ENCODE measurements around the gene BYSL. TPM values are rescaled to one million over a fixed set of nuclear protein-coding genes. Genes with fewer than 3 reads are reported as not detected.

The BYSL gene
- total and polyA plus RNA-seq, 9 of the 15 experiments (the other 6 are each of a cell fraction or from before 2014, with no cell fraction given) = 22.2 to 92.3 (median 53.4) TPM

DNA sequence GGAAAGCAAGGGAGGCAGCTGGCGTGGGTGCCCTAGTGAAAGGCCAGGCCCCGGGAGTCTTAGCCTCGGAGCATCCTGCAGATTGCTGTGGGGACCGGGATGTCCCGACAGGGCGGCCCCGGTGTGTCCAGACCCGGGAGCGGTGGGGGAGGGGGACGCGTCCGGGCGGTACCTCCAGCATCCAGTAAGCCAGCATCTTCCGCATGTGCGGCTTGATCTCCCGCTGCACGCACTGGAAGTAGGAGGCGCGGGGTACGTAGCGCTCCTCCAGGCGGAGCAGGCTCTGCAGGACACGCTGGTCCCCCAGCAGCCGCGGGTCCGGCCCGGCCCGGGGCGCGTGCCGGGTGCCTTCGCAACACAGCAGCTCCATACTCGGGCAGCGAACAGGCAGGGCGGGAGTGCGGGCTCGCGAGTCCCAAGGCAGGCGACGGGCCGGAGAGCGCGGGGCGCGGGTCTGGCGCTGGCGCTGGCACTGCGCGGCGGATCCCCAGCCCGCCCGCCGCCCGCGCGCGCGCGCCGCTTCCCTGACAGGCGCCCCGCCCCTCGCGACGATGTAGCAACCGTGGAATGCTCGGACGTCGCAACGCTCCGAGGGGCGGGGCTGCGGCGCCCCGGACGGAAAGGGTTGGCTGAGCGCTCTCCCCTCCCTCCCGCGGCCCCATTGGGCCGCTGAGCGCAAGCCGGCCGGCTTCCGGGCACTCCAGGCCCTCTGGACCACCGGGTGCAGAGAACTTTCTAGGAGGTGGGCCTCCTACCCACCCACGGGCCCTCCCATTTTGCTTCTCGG, 20.2 kb downstream of the BYSL start, which contains the start of gene CCND3 (continued):
- TF ChIP-seq ZNF197 (CRISPR knock-in tag; IDR thresholded peaks at IDR 0.05; ENCODE audit: low read depth) (0 out of 2 replicates have a peak, but pooled peaks have one; percentile 39), ELF2 (CRISPR knock-in tag; IDR thresholded peaks at IDR 0.05) (0 out of 2 replicates have a peak, but pooled peaks have one; percentile 65), U2AF2 (optimal IDR thresholded peaks at IDR 0.05; ENCODE audit: low read depth, low read length) (no peak), PCBP1 (IDR thresholded peaks at IDR 0.05; ENCODE audit: low read depth, low read length, poor library complexity, severe bottlenecking) (peak; percentile 79), CEBPB (tag; IDR thresholded peaks at IDR 0.05) (peak; percentile 82), ZNF551 (CRISPR knock-in tag; IDR thresholded peaks at IDR 0.05) (no peak), CHD2 (IDR thresholded peaks at IDR 0.05; ENCODE audit: low read depth, low read length) (0 out of 2 replicates have a peak, but pooled peaks have one; percentile 18), TEAD2 (tag; IDR thresholded peaks at IDR 0.05) (no peak), POLR2AphosphoS5 (IDR thresholded peaks at IDR 0.05; ENCODE audit: control insufficient read depth, insufficient read depth, low read depth, low read length) (peak; percentile 66), HCFC1 (IDR thresholded peaks at IDR 0.05; ENCODE audit: low read depth, low read length) (0 out of 2 replicates have a peak, but pooled peaks have one; percentile 4), ZNF224 (CRISPR knock-in tag; IDR thresholded peaks at IDR 0.05) (0 out of 2 replicates have a peak, but pooled peaks have one; percentile 6), HDGF (IDR thresholded peaks at IDR 0.05) (no peak), ETS2 (tag; IDR thresholded peaks at IDR 0.05; ENCODE audit: borderline replicate concordance, poor library complexity, severe bottlenecking) (no peak), SUPT5H (IDR thresholded peaks at IDR 0.05) (peak; percentile 66; the same call in 1 of the 2 replicates), KAT8 (IDR thresholded peaks at IDR 0.05; ENCODE audit: low read depth) (no peak), L3MBTL2 (IDR thresholded peaks at IDR 0.05) (peak; percentile 73; the same call in 1 of the 2 replicates), KLF13 (tag; IDR thresholded peaks at IDR 0.05; ENCODE audit: borderline replicate concordance, low read depth) (peak; percentile 13; the same call in 1 of the 2 replicates), CREB1 (IDR thresholded peaks at IDR 0.05) (peak; percentile 43; the same call in 1 of the 2 replicates), CREB1 (CRISPR knock-in tag; IDR thresholded peaks at IDR 0.05) (peak; percentile 61; the same call in 1 of the 2 replicates)
- TF ChIP-seq, protein P1, sequence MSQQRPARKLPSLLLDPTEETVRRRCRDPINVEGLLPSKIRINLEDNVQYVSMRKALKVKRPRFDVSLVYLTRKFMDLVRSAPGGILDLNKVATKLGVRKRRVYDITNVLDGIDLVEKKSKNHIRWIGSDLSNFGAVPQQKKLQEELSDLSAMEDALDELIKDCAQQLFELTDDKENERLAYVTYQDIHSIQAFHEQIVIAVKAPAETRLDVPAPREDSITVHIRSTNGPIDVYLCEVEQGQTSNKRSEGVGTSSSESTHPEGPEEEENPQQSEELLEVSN (IDR thresholded peaks at IDR 0.05; ENCODE audit: borderline replicate concordance in 1 of 2, extremely low read depth in 1 of 2, insufficient read depth in 1 of 2, insufficient read length in 1 of 2, low read depth in 1 of 2, low read length in 1 of 2, poor library complexity in 1 of 2, severe bottlenecking in 1 of 2) = peak; percentile 46 to 83
- TF ChIP-seq, protein P2, sequence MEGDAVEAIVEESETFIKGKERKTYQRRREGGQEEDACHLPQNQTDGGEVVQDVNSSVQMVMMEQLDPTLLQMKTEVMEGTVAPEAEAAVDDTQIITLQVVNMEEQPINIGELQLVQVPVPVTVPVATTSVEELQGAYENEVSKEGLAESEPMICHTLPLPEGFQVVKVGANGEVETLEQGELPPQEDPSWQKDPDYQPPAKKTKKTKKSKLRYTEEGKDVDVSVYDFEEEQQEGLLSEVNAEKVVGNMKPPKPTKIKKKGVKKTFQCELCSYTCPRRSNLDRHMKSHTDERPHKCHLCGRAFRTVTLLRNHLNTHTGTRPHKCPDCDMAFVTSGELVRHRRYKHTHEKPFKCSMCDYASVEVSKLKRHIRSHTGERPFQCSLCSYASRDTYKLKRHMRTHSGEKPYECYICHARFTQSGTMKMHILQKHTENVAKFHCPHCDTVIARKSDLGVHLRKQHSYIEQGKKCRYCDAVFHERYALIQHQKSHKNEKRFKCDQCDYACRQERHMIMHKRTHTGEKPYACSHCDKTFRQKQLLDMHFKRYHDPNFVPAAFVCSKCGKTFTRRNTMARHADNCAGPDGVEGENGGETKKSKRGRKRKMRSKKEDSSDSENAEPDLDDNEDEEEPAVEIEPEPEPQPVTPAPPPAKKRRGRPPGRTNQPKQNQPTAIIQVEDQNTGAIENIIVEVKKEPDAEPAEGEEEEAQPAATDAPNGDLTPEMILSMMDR (IDR thresholded peaks at IDR 0.05 in 2 of 3, conservative IDR thresholded peaks at IDR 0.05 in 1 of 3; ENCODE audit: insufficient read depth in 2 of 3, low read depth in 1 of 3, low read length in 3 of 3) = peak in 2 of 3 experiments; percentile 6 to 12; a peak in 1 of 6 replicates
- TF ChIP-seq, protein P3, sequence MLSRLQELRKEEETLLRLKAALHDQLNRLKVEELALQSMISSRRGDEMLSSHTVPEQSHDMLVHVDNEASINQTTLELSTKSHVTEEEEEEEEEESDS (CRISPR knock-in tag; IDR thresholded peaks at IDR 0.05) = no peak
